22Rv1 (cell line): ENCODE measurements around the gene KLHL33.

ENCODE experiments used
- H3K27ac ChIP-seq: fragments of 450-650 bp; 2 replicates; pipeline ENCODE4 v1.5.1; 2017
- ZFX ChIP-seq: fragments of 450-650 bp; IDR thresholded peaks from 2 replicates; pipeline ENCODE4 v1.6.1; 2017; ENCODE audit warnings: antibody characterized with exemption, borderline replicate concordance
- TF ChIP-seq, protein P1 (sequence below): fragments of 450-650 bp; IDR thresholded peaks from 2 replicates; pipeline ENCODE4 v1.5.1; 2017; ENCODE audit warnings: mild to moderate bottlenecking

KLHL33 gene

DNA sequence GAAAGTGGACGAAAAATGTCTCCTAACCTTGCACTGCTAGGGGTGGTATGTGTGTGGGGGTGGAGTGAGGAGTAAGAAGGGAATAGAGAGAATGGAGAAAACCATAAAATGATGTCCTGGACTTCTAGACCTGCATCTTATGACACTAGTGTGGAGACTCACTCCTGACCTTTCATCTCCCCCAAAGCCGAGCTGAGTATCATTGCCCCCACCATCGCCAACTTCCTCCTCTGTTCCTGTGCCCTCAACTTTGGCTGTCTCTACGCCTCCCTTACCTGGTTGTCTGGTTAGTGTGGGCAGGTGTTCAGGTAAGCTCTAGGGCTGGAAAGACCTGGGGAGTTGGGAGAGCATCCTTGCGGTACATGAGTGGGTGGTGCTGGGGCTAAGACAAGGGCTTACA, 4.5 kb upstream of the KLHL33 start:
- no peak overlapping the region for H3K27ac ChIP-seq
- TF ChIP-seq ZFX, result no peak
- TF ChIP-seq, protein P1, sequence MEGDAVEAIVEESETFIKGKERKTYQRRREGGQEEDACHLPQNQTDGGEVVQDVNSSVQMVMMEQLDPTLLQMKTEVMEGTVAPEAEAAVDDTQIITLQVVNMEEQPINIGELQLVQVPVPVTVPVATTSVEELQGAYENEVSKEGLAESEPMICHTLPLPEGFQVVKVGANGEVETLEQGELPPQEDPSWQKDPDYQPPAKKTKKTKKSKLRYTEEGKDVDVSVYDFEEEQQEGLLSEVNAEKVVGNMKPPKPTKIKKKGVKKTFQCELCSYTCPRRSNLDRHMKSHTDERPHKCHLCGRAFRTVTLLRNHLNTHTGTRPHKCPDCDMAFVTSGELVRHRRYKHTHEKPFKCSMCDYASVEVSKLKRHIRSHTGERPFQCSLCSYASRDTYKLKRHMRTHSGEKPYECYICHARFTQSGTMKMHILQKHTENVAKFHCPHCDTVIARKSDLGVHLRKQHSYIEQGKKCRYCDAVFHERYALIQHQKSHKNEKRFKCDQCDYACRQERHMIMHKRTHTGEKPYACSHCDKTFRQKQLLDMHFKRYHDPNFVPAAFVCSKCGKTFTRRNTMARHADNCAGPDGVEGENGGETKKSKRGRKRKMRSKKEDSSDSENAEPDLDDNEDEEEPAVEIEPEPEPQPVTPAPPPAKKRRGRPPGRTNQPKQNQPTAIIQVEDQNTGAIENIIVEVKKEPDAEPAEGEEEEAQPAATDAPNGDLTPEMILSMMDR, result no peak

DNA sequence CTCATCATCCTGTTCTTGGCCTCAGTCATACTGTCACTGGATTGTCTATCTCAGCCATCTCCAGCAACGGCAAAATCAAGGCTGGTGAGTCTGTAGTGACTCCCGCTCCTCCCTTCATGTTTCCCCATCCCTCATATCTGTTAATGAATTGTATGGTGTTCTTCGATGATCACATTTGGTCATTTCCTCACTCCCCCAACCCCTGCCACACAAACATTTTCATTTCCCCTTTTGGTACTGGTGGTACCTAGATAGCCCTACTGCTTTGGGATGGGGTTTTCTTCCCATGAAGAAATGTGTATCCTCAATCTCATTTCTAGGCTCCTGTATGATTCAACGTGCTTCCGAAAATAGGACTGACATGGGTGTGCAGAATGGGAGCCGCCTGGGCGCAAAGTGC, 2.7 kb upstream of the KLHL33 start:
- H3K27ac ChIP-seq, result no peak overlapping the region
- no peak for TF ChIP-seq ZFX
- TF ChIP-seq, protein P1, result no peak

DNA sequence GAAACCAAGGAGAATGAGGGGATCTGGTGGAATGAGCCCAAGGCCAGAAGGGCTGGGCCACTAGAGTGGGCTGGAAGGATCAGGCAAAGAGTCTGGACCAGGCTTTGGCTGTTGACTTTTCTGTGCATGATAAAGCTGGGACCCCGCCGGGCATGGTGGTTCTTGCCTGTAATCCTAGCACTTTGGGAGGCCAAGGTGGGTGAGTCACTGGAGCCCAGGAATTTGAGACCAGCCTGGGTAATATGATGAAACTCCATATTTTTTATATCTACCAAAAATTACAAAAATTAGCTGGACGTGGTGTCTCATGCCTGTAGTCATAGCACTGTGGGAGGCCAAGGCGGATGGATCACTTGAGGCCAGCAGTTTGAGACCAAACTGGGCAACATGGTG, 393 bp upstream of the KLHL33 start:
- TF ChIP-seq, protein P1, result no peak
- no peak for TF ChIP-seq ZFX
- no peak overlapping the region for H3K27ac ChIP-seq

DNA sequence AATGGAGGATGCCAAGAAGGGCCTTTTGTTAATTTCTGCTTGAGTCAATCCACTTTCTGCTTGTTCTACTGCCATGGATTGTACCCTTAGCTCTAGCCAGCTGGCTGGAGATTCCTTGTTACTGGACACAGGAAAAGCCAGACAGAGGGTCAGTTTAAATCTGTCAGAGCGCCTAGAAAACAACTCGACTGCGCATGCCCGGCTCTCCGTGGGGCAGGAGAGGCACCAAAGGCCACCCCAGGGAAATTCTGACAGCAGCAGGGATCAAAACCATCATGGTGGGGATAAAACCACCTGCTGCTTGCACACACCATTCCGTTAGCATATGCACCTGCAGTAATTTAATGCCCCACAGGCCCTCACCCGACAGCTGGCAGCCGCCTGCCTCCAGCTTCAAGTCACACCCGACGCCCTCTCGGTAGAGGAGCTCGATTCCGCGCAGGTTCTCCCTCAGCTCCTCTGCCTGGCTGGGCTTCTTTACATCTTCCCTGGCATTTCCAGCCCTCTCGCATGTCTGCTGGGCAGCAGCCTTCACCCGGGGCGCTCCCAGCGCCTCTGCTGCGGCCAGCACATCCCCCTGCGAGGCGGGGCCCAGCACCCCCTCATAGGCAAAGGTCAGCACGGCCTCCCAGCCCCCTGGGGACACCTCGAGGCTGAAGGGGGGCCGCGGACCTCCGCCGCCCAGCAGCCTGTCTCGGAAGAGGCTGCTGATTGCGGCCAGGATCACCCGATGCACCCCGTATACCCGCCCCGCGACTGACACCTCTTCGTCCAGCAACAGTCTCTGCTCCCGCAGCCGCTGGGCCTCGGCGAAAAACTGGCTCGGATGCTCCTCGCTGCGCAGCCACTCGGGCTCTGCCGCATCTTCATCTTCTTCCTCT, 1.0 kb downstream of the KLHL33 start:
- no peak for TF ChIP-seq ZFX
- TF ChIP-seq, protein P1, result no peak

DNA sequence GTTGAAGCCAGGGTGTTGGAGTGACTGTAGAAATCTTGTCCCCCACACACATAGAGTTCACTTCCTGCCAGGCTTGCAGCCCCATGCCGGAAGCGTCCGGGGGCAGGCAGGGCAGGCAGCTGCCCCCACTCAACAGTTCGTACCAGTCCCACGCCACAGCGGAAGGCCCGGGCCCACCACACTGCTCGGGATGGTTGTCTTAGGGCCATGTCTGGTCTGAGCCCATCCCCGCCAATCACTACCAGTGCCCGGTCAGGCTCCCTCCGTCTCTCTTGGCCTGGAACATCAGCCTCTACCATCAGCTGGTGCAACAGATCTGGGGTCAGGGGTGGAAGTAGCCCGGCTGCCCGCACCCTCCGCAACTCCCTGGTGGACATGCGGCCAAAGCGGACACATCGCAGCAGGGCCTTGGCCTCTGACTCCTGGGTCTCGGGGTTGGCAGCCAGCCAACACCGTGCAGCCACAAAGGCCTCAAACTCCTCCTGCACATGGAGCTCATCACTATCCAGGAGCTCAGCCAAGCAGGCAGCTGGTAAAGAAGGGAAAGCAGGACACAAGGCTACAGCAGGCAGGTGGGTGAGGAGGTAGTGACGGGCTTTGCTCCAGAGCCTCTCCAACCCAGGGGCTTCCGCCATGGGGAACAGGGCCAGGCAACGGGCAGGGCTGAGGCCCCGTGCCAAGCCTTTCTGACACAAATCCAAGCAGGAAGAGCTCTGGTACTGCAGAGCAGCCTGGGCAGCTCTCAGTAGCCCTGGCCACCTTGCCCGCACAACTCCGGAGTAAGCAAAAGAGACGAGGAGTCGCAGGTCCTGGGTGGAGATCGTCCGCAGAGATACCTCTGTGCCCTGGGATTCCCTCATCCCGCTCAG, 5.9 kb downstream of the KLHL33 start:
- H3K27ac ChIP-seq, result no peak overlapping the region
- TF ChIP-seq, protein P1, result no peak
- TF ChIP-seq ZFX, result no peak

More for the DNA sequence above, 1.0 kb downstream of the KLHL33 start:
- no peak overlapping the region for H3K27ac ChIP-seq

DNA sequence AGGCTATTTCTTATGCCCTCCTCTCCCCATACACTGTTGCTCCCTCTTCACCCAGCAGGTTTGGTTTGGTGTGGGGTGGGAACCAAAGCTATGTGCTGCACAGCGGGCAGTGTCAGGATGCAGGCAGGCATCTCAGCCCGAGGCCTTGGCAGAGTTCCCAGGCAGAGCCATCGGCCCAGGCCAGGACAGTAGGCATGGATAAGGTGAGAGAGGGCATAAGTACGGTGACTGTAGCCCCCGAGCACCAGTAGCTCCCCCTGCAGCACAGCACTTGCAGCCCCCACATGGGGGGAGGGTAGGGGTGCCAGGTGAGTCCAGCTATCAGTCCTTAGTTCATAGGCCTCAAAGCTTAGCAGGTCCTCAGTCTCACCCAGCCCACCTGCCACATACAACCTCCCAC, 7.2 kb downstream of the KLHL33 start:
- no peak overlapping the region for H3K27ac ChIP-seq
- no peak for TF ChIP-seq ZFX
- TF ChIP-seq, protein P1, result no peak
